AML-193 (cell line): ENCODE data around the gene CD58.

Experiments
- DNase-seq, 2 experiments: peaks; one replicate each; lab custom pipeline; 2025; lab: John Stamatoyannopoulos, UW

CD58 gene

GRCh38 chr1:116544588-116545358, 26.1 kb downstream of the CD58 start:
- no peak for DNase-seq

GRCh38 chr1:116540088-116540487, 30.7 kb downstream of the CD58 start:
- DNase-seq, result peak; percentile 38 to 43

GRCh38 chr1:116538544-116538943, 32.3 kb downstream of the CD58 start:
- DNase-seq, result no peak

GRCh38 chr1:116537898-116538297, 32.9 kb downstream of the CD58 start:
- DNase-seq, result no peak

- no peak for DNase-seq
Observed at GRCh38 chr1:116537040-116537831, 33.6 kb downstream of the CD58 start.

- no peak for DNase-seq
Observed at GRCh38 chr1:116534014-116534739, 36.6 kb downstream of the CD58 start.

GRCh38 chr1:116533429-116533820, 37.4 kb downstream of the CD58 start:
- no peak for DNase-seq

- no peak for DNase-seq
Observed at GRCh38 chr1:116532671-116533428, 38.0 kb downstream of the CD58 start.

GRCh38 chr1:116531917-116532316, 38.9 kb downstream of the CD58 start:
- DNase-seq, result no peak

GRCh38 chr1:116529681-116530080, 41.1 kb downstream of the CD58 start:
- no peak for DNase-seq

- no peak for DNase-seq
Observed at GRCh38 chr1:116529199-116529631, 41.6 kb downstream of the CD58 start.

GRCh38 chr1:116528329-116529083, 42.3 kb downstream of the CD58 start:
- DNase-seq, result no peak

GRCh38 chr1:116525440-116525839, 45.4 kb downstream of the CD58 start:
- no peak for DNase-seq

- peak; percentile 19 to 41 for DNase-seq
Observed at GRCh38 chr1:116521186-116521585, 49.6 kb downstream of the CD58 start.

GRCh38 chr1:116518400-116518799, 52.4 kb downstream of the CD58 start:
- no peak for DNase-seq

GRCh38 chr1:116516631-116517030, 54.2 kb downstream of the CD58 start:
- DNase-seq, result no peak

- no peak for DNase-seq
Observed at GRCh38 chr1:116515702-116516101, 55.1 kb downstream of the CD58 start.

- peak; percentile 99 for DNase-seq
Observed at GRCh38 chr1:116514708-116515525, 55.9 kb downstream of the CD58 start.

- DNase-seq, result no peak
Observed at GRCh38 chr1:116513956-116514355, 56.9 kb downstream of the CD58 start.

- DNase-seq, result no peak
Observed at GRCh38 chr1:116511459-116512019, 59.3 kb downstream of the CD58 start.
